Measurements from ENCODE around the gene ASCC2.

DNA sequence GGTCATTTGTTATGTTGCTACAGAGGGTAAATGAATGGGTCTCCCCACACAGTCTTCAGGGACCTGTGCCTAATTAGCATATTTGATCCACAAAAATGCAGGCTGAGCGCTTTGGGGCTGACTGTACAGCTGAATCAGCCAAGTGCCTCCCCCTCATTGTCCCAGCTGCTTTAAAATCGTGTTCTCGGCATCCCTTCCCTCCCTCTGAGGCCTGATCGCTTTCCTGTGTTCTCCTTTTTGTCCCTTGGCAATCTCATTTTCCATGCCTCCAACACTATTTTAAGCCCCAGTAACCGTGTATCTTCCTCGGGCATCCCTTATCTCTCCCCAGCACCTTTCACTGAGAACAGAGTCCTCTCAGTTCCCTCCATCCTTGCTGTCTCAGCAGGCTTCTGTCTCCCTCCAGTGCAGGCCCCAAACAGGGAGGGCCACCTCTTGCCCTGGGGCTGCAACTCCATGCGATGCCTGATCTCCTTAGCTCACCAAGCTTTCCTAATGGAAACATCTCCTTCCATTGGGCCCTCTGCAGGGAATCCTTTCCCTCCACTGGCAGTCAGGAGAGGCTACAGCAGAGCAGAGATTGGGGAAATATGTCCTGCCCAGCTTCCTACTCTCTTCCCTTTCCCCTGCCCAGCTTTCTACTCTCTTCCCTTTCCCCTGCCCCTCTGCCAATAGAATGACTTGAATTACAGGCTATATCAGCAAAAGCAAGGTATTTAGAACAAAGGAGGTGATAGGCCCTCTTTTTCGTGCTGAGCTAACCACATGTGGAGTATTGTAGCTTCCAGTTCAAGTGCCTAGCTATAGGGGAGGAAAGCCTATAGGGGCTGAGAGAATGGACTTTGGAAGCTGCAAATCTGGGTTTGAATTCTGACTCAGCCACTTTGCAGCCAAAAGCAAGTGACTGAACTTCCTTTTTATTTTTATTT, 57.1 kb downstream of the ASCC2 start:
- TF ChIP-seq POLR2A (IDR thresholded peaks at IDR 0.05; ENCODE audit: low read depth, low read length) (no peak; the same call in 1 of the 2 replicates), MAFK (IDR thresholded peaks at IDR 0.05; ENCODE audit: low read depth, low read length) (peak; percentile 54; the same call in 1 of the 2 replicates), CHD1 (IDR thresholded peaks at IDR 0.05; ENCODE audit: low read depth, low read length) (no peak), RCOR1 (IDR thresholded peaks at IDR 0.05; ENCODE audit: insufficient replicate concordance, low read length) (no peak), CEBPB (IDR thresholded peaks at IDR 0.05; ENCODE audit: low read depth, low read length) (no peak), RAD21 (IDR thresholded peaks at IDR 0.05; ENCODE audit: low read length) (no peak)
- TF ChIP-seq, protein P1, sequence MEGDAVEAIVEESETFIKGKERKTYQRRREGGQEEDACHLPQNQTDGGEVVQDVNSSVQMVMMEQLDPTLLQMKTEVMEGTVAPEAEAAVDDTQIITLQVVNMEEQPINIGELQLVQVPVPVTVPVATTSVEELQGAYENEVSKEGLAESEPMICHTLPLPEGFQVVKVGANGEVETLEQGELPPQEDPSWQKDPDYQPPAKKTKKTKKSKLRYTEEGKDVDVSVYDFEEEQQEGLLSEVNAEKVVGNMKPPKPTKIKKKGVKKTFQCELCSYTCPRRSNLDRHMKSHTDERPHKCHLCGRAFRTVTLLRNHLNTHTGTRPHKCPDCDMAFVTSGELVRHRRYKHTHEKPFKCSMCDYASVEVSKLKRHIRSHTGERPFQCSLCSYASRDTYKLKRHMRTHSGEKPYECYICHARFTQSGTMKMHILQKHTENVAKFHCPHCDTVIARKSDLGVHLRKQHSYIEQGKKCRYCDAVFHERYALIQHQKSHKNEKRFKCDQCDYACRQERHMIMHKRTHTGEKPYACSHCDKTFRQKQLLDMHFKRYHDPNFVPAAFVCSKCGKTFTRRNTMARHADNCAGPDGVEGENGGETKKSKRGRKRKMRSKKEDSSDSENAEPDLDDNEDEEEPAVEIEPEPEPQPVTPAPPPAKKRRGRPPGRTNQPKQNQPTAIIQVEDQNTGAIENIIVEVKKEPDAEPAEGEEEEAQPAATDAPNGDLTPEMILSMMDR (conservative IDR thresholded peaks at IDR 0.05; ENCODE audit: low read depth, low read length): no peak

All from IMR-90 (cell line).